GM12878 (cell line): ENCODE data around the gene ZNF628.

ENCODE experiments used
- BACH1 ChIP-seq: fragments of 450-650 bp; IDR thresholded peaks from 2 replicates; pipeline ENCODE4 v1.6.1; 2017; ENCODE audit warnings: mild to moderate bottlenecking, borderline replicate concordance
- CHD1 ChIP-seq: IDR thresholded peaks from 2 replicates; pipeline ENCODE4 v1.6.1; 2012; ENCODE audit warnings: low read depth, low read length, improper control_type of control experiment
- CHD4 ChIP-seq: fragments of 200-600 bp; sonication (generic); IDR thresholded peaks from 2 replicates; pipeline ENCODE4 v1.6.1; 2016; ENCODE audit warnings: mild to moderate bottlenecking
- CTCF ChIP-seq, 3 experiments: IDR thresholded peaks in 2 of 3; conservative IDR thresholded peaks in 1 of 3; 2 replicates each; pipeline ENCODE4 v1.5.1; 2011; ENCODE audit warnings: low read depth in 3 of 3, low read length in 3 of 3, mild to moderate bottlenecking in 3 of 3, control low read depth in 2 of 3, moderate library complexity in 2 of 3, inconsistent platforms in 1 of 3, mixed read lengths in 1 of 3; ENCODE audit not compliant: control insufficient read depth in 2 of 3, insufficient read depth in 1 of 3; ENCODE audit errors: extremely low read depth in 1 of 3
- DPF2 ChIP-seq: fragments of 450-650 bp; IDR thresholded peaks from 2 replicates; pipeline ENCODE4 v1.6.1; 2017; ENCODE audit warnings: mild to moderate bottlenecking
- IKZF1 ChIP-seq: fragments of 450-650 bp; conservative IDR thresholded peaks from 2 replicates; pipeline ENCODE4 v1.6.1; 2017; ENCODE audit warnings: antibody characterized with exemption, mild to moderate bottlenecking
- NFIC ChIP-seq: IDR thresholded peaks from 2 replicates; pipeline ENCODE4 v1.6.1; 2012; ENCODE audit warnings: low read depth, mild to moderate bottlenecking, inconsistent platforms, low read length, moderate library complexity
- NKRF ChIP-seq: fragments of 450-650 bp; conservative IDR thresholded peaks from 2 replicates; pipeline ENCODE4 v1.6.1; 2017; ENCODE audit warnings: mild to moderate bottlenecking, moderate library complexity
- POLR2A ChIP-seq: IDR thresholded peaks from 2 replicates; pipeline ENCODE4 v1.6.1; 2011; ENCODE audit warnings: low read depth, mild to moderate bottlenecking, low read length
- RELB ChIP-seq: fragments of 450-650 bp; IDR thresholded peaks from 2 replicates; pipeline ENCODE4 v1.6.1; 2017; ENCODE audit warnings: low read depth, mild to moderate bottlenecking, moderate library complexity
- SKIL ChIP-seq: fragments of 450-650 bp; IDR thresholded peaks from 2 replicates; pipeline ENCODE4 v1.6.1; 2017; ENCODE audit warnings: mild to moderate bottlenecking, low read depth, inconsistent platforms; ENCODE audit not compliant: poor library complexity, severe bottlenecking
- SP1 ChIP-seq: IDR thresholded peaks from one replicate; pipeline ENCODE4 v1.6.1; 2011; ENCODE audit warnings: low read depth, low read length
- ZBTB11 ChIP-seq: fragments of 450-650 bp; formaldehyde crosslinking; IDR thresholded peaks from 2 replicates; pipeline ENCODE4 v1.5.0; 2022; ENCODE audit warnings: mild to moderate bottlenecking, missing genetic modification characterization

GRCh38 chr19:55494172-55494761 is 17.9 kb downstream of the ZNF628 start:
- TF ChIP-seq IKZF1 (no peak), CTCF (IDR thresholded peaks at IDR 0.05 in 2 of 3, conservative IDR thresholded peaks at IDR 0.05 in 1 of 3; ENCODE audit: control insufficient read depth in 2 of 3, extremely low read depth in 1 of 3, insufficient read depth in 1 of 3, low read depth in 3 of 3, low read length in 3 of 3) (no peak), CHD1 (no peak), NKRF (no peak), NFIC (no peak), SKIL (no peak), RELB (no peak), SP1 (no peak), CHD4 (no peak), ZBTB11 (CRISPR knock-in tag) (no peak), BACH1 (no peak), POLR2A (no peak), DPF2 (no peak)
